Activated naive CD8-positive, alpha-beta T cell (primary cell): ENCODE results near the gene EPHA1.

Source experiments
- H3K27ac Mint-ChIP-seq: one replicate; pipeline ENCODE4 v1.8.0; 2021; ENCODE audit warnings: mixed read lengths
- H3K27me3 Mint-ChIP-seq: one replicate; pipeline ENCODE4 v1.8.0; 2021; ENCODE audit warnings: mixed read lengths
- H3K36me3 Mint-ChIP-seq: one replicate; pipeline ENCODE4 v1.8.0; 2021; ENCODE audit warnings: mixed read lengths
- H3K4me1 Mint-ChIP-seq: one replicate; pipeline ENCODE4 v1.8.0; 2021; ENCODE audit warnings: low read depth, mixed read lengths
- H3K4me3 Mint-ChIP-seq: one replicate; pipeline ENCODE4 v1.8.0; 2021; ENCODE audit warnings: mild to moderate bottlenecking, mixed read lengths
- H3K9me3 Mint-ChIP-seq: one replicate; pipeline ENCODE4 v1.8.0; 2021; ENCODE audit warnings: low read depth, mixed read lengths

The EPHA1 gene

DNA sequence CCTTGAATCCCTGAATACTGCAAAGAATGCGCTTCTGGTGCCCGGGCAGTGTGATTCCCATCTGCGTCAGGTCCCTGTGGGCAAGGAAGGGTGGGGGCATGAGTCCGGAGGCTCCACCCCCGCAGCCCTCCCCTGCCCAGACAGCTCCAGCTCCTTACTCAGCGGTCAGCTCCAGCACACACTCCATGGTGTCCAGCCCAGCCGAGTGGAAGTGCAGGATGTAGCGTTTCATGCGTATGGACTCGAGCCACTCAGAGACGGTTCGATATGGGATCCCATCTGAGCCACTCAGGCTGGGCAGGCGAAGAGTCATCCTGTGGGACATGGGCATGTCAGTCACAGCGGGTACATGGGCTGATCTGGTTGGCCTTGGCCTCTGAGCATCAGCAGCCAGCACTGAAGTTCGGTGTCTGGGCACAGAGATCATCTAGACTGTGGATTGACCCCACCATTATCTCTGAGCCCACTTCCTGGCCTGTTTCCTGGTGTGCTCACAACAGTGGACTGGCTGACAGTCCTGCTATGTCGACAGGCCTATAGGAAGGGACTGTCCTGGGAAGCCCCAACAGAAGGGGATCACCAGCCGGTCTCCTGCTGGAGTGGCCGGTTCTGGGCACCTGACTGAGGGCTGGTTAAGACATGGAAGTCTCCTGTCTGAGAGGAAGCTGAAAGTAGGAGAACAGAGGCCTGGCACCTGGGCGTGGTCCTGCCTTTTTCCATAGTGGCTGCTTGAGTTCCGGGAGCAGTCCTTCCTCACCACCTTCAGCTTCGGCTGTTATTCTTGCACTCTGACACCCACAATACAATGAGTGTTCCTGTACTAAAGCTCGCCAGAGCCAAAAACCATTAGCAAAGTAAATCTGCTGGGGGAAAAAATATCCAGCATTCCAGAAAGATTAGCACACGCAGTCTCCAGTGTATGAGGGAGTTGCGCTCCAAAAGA lies 16.9 kb downstream of the EPHA1 start:
- H3K4me1 Mint-ChIP-seq: peaks cover 29% of the 10 kb centered on the region
- no peaks in the 10 kb centered on the region for H3K9me3 Mint-ChIP-seq
- no peaks in the 10 kb centered on the region for H3K27me3 Mint-ChIP-seq
- peak overlapping the region; percentile 41 for H3K27ac Mint-ChIP-seq
- peaks cover 3% of the 10 kb centered on the region for H3K36me3 Mint-ChIP-seq
- no peak overlapping the region for H3K4me3 Mint-ChIP-seq

GRCh38 chr7:143390773-143391317 lies 17.8 kb downstream of the EPHA1 start:
- Mint-ChIP-seq H3K36me3 (peaks cover 3% of the 10 kb centered on the region), H3K4me1 (peaks cover 27% of the 10 kb centered on the region), H3K27me3 (no peaks in the 10 kb centered on the region), H3K9me3 (no peaks in the 10 kb centered on the region), H3K4me3 (no peak overlapping the region), H3K27ac (peak overlapping the region; percentile 34)

- Mint-ChIP-seq H3K9me3 (no peaks in the 10 kb centered on the region), H3K36me3 (peaks cover 3% of the 10 kb centered on the region), H3K4me3 (no peak overlapping the region), H3K27ac (peak overlapping the region; percentile 77), H3K27me3 (no peaks in the 10 kb centered on the region), H3K4me1 (peaks cover 23% of the 10 kb centered on the region)
Observed at GRCh38 chr7:143390104-143390772, 18.4 kb downstream of the EPHA1 start.

GRCh38 chr7:143389316-143390103 lies 19.1 kb downstream of the EPHA1 start:
- Mint-ChIP-seq H3K36me3 (peaks cover 3% of the 10 kb centered on the region), H3K27ac (peak overlapping the region; percentile 77), H3K9me3 (no peaks in the 10 kb centered on the region), H3K4me1 (peaks cover 18% of the 10 kb centered on the region), H3K4me3 (no peak overlapping the region), H3K27me3 (no peaks in the 10 kb centered on the region)

- Mint-ChIP-seq H3K4me3 (no peak overlapping the region), H3K27ac (peak overlapping the region; percentile 77), H3K9me3 (no peaks in the 10 kb centered on the region), H3K27me3 (no peaks in the 10 kb centered on the region), H3K36me3 (peaks cover 3% of the 10 kb centered on the region), H3K4me1 (peaks cover 15% of the 10 kb centered on the region)
Observed at GRCh38 chr7:143388491-143389101, 20.1 kb downstream of the EPHA1 start.

GRCh38 chr7:143388051-143388450 lies 20.6 kb downstream of the EPHA1 start:
- Mint-ChIP-seq H3K4me1 (peaks cover 18% of the 10 kb centered on the region), H3K36me3 (peaks cover 3% of the 10 kb centered on the region), H3K27me3 (no peaks in the 10 kb centered on the region), H3K4me3 (no peak overlapping the region), H3K9me3 (no peaks in the 10 kb centered on the region), H3K27ac (no peak overlapping the region)

- H3K27me3 Mint-ChIP-seq: no peaks in the 10 kb centered on the region
- H3K27ac Mint-ChIP-seq: no peak overlapping the region
- H3K4me1 Mint-ChIP-seq: peaks cover 25% of the 10 kb centered on the region
- peaks cover 3% of the 10 kb centered on the region for H3K36me3 Mint-ChIP-seq
- no peak overlapping the region for H3K4me3 Mint-ChIP-seq
- H3K9me3 Mint-ChIP-seq: no peaks in the 10 kb centered on the region
Observed at GRCh38 chr7:143387156-143387975, 21.3 kb downstream of the EPHA1 start.

DNA sequence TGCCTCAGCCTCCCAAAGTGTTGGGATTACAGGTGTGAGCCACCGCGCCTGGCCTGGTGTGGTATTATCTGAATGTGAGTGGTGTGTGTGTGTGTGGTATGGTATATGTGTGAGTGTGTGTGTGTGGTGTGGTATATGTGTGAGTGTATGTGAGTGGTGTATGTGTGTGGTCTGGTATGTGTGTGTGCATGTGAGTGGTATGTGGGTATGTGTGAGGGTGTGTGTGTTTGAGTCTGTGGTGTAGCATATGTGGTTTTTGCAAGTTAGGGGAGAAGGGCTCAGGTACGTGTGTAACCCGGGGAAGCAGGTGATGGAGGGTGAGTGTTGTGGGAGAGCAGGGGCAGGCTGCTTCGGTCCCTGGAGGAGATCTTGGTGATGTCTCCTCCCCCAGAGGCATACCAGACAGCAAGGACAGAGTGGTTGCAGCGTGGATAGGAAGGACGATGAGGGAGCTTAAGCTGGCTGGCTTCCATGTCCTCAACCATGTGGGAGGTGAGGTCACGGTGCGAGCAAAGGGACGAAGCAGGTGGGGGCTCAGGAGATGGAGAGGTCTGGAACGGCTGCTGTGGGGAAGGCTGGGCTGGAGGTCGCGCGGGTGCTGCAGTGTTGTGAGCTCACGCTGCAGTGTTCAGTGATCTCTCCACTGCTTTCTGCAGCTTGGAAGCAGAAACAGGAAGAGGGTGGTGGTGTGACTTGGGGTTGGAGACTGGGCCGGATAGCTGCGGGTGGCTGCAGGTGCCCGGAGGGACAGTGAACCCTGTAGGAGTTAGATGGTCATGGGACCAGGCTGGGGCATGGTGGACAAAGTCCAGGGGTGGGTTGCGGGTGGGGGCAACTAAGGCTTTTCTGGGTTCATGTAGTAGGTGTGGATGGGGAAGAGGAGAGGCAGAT lies 22.5 kb downstream of the EPHA1 start:
- H3K27ac Mint-ChIP-seq: no peak overlapping the region
- H3K36me3 Mint-ChIP-seq: peaks cover 3% of the 10 kb centered on the region
- no peak overlapping the region for H3K4me3 Mint-ChIP-seq
- H3K9me3 Mint-ChIP-seq: no peaks in the 10 kb centered on the region
- H3K27me3 Mint-ChIP-seq: no peaks in the 10 kb centered on the region
- H3K4me1 Mint-ChIP-seq: peaks cover 26% of the 10 kb centered on the region

DNA sequence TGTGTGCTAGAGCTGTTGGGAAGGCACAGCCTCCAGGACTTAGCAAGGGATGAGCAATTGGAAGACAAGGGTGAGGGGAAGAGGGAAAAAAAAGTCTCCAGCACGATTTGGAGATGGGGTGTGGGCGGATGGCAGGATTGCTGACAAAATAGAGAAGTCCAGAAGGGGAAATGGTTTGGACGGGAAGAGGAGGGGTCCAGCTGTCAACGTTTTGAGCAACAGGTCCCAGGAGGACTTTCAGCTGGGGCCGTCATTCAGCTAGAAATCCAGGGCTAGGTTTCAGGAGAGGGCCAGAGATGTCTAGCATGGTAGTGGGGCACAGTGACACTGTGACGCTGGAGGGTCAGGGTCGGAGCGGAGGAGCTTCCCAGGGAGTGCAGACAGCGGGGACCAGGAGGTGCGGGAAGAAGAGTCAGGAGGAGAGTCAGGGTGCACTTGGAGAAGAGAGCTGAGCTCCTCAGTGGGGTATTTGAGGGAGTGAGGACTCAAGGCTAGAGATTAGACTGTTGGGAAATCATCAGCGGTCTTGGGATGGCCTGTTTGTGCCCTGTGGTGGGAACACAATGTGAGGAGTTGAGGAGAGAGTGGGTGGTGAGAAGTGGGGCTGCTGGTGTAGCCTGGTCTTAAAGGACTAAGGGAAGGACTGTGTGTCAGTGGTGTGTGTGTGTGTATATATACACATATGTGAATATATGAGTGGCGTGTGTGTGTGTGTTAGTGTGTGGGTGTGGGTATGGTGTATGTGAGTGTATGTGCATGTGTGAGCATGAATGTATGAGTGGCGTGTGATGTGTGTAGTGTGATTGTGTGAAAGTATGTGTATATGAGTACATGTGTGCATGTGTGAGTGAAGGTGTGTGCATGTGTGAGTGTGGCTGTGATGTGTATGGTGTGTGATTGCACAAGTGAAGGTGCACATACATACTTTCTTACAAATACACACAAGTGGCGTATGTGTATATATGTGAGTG lies 23.7 kb downstream of the EPHA1 start:
- H3K9me3 Mint-ChIP-seq: no peaks in the 10 kb centered on the region
- no peak overlapping the region for H3K4me3 Mint-ChIP-seq
- H3K27me3 Mint-ChIP-seq: no peaks in the 10 kb centered on the region
- no peak overlapping the region for H3K27ac Mint-ChIP-seq
- H3K36me3 Mint-ChIP-seq: peaks cover under 1% of the 10 kb centered on the region
- peaks cover 24% of the 10 kb centered on the region for H3K4me1 Mint-ChIP-seq

DNA sequence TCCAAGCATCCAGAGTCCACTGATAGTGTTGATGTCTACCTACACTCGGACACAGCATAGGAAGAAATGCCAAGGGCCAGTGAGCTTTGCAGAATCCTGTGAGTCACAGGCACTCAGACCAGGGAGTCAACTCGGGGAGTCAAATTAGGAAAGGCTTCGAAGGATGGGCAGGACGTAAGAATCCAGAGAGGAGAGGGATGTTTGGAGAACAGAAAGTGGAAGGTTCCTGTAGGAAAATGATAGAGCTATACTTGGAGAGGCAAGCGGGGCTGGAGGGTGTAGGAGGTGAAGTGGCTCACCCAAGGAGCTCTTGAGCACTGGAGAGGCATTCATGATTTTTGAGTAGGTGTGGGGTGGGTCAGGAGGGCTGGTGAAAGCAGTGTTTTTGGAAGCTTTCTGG lies 24.5 kb downstream of the EPHA1 start:
- Mint-ChIP-seq H3K4me1 (peaks cover 25% of the 10 kb centered on the region), H3K9me3 (no peaks in the 10 kb centered on the region), H3K4me3 (no peak overlapping the region), H3K27ac (no peak overlapping the region), H3K27me3 (no peaks in the 10 kb centered on the region), H3K36me3 (no peaks in the 10 kb centered on the region)

- Mint-ChIP-seq H3K27me3 (no peaks in the 10 kb centered on the region), H3K27ac (peak overlapping the region; percentile 7), H3K36me3 (no peaks in the 10 kb centered on the region), H3K4me1 (peaks cover 28% of the 10 kb centered on the region), H3K4me3 (no peak overlapping the region), H3K9me3 (no peaks in the 10 kb centered on the region)
Observed at GRCh38 chr7:143383642-143383957, 25.1 kb downstream of the EPHA1 start.
